ENCODE results near the gene RPUSD1.

RPUSD1 gene

DNA sequence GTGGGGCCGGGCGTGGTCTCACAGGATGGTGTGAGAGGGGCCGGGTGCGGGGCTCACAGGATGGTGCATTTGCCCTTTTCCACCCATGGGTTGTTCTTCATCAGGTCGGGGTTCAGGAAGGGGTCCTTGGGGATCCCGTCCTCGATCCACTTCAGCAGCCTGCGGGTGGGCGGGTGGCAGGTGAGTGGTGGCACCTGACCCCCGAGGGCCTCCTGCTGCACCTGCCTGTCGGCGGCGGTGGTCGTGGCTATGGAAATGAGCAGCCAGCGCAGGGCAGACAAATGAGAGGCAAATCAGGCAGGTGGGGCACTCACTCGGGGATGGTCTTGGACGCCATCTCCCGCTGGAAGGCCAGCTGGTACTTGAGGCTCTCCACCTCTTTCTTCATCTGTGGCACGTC, 10.5 kb upstream of the RPUSD1 start:
- no peak for DNase-seq (ENCODE audit: low read depth)

- no peak for DNase-seq (ENCODE audit: low read depth)
Observed at GRCh38 chr16:797686-798085, 9.5 kb upstream of the RPUSD1 start.

DNA sequence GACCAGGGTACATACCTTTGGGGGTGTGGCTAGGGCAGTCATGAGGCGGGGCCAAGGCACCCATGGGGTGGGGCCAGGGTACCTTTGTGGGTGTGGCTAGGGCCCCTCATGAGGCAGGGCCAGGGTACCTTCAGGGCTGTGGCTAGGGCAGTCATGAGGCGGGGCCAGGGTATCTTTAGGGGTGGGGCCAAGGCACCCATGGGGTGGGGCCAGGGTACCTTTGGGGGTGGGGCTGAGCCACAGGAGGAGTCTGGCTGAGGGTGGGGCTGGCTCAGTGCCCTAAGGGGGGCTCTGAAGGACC, 8.9 kb upstream of the RPUSD1 start:
- no peak for DNase-seq (ENCODE audit: low read depth)

DNA sequence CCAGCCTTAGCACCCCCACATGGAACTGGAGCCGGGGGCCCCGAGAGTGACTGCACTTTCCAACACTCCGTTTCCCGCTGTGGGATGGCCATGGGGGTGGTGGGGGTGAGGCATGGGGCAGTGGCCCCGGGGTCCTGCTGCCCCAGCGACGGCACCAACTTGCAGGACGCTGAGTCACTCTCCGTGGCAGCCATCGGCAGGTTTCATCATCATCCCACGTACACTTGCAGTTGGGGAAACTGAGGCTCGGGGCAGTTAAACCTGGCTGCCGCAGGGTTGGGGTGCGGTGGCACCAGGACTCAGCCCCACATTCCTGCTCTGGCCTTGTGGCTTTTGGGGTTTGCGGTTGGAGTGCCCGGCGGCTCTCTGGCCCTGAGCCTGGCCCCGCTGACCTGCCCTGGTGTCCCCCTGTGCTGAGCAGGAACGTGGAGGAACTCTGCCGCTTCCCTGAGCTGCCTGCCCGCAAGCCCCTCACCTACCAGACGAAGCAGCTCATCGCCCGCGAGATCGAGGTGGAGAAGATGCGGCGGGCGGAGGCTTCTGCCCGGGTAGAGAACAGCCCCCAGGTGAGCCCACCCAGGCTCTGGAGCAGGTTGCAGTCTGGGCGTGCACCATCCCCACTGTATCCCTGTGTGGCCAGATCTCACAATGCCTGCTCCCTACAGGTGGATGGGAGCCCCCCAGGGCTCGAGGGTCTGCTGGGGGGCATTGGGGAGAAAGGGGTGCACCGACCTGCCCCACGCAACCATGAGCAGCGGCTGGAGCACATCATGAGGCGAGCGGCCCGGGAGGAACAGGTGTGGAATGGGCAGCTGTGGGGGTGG, 8.3 kb upstream of the RPUSD1 start:
- no peak for DNase-seq (ENCODE audit: low read depth)

GRCh38 chr16:795580-796229, 7.5 kb upstream of the RPUSD1 start:
- DNase-seq (ENCODE audit: low read depth): no peak

DNA sequence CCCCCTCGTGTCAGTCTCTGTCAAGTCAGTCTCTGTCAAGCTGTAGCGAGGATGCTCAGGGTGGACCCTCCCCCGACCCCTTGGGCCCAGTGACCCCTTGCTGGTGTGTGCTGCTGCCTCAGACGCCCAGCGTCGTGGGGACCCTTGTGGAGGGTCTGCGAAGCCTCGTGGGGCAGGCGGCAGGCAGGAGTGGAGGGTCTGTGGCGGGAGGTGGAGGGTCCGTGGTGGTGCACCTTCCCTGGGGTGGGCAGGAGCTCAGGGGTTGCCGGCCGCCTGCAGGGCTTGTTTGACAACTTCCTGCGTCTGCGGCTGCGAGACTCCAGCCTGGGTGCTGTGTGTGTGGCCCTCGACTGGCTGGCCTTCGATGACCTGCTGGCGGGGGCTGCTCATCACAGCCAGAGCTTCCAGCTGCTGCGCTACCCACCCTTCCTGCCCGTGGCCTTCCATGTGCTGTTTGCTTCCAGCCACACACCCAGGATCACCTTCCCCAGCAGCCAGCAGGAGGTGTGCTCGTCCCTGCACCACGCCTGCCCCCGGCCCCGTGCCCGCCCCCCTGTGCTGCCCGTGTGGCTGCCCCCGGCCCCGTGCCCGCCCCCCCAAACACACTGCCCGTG, 6.8 kb upstream of the RPUSD1 start:
- no peak for DNase-seq (ENCODE audit: low read depth)

DNA sequence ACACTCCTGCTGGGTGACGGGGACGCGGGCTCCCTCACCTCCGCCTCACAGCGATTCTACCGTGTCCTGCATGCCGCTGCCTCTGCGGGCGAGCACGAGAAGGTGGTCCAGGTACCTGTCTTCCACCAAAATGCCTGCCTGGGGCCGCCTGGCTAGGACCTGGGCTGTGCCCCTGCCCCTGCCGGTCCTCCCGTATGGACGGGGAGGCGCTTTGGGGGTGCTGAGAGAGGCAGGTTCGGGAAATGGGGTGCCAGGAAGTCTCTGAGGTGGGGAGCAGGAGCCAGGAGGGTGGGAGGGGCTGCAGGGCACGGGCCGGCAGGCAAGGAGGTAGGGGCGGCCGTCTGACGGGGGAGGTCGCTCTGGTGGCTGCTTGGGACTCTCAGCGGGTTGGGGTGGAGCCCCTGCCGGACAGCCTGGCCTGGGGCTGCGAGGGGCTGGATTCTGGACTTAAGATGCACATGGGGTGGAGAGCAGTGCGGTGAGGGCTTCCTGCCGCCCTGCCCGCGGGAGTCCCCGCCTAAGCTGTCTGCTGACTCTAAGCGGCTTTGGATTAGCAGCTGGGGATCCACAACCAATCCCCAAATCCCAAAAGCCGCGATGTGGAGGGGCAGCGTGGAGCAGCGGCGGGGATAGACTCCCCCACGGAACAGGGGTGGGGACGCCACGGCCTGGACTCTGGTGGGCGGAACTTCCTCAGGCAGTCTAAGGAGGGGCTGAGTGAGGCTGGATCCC, 6.1 kb upstream of the RPUSD1 start:
- no peak for DNase-seq (ENCODE audit: low read depth)

DNA sequence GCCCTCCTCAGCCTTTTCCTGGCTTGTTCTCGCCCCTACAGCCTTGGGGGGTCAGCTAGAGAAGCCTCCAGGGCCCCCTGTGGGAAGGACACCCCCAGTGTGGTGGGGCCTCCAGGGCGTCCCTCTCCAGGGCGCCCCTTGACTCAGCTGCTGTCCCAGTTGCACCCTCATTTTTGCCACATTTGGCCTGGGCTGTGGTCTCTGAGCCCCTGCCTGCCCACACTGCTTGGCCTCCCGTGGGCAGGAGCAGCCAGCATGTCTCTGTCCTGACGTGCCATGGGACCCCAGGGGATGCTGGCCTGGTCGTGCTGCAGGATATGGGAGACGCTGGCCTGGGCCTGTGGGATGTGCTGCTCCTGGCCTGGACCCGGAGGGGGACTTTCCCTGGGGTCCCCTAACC, 5.2 kb upstream of the RPUSD1 start:
- DNase-seq (ENCODE audit: low read depth): no peak

GRCh38 chr16:792221-792995, 4.2 kb upstream of the RPUSD1 start:
- DNase-seq (ENCODE audit: low read depth): no peak

DNA sequence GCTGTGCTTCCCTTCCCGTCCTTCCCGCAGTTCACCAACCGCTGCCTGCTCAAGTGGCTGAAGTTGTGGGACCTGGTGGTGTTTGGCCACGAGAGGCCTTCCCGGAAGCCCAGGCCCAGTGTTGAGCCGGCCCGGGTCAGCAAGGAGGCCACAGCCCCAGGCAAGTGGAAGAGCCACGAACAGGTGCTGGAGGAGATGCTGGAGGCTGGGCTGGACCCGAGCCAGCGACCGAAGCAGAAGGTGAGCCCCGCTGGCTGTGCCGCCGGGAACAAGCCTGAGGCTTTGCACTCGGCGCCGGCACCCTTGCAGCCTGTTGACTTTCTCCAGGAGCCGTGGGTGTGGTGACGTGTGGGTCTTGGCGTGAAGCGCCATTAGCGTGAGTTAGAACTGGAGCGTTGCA, 3.0 kb upstream of the RPUSD1 start:
- no peak for DNase-seq (ENCODE audit: low read depth)

- no peak for DNase-seq (ENCODE audit: low read depth)
Observed at GRCh38 chr16:790086-790485, 1.9 kb upstream of the RPUSD1 start.

- DNase-seq (ENCODE audit: low read depth): no peak
Observed at GRCh38 chr16:789191-789850, 1.1 kb upstream of the RPUSD1 start.

GRCh38 chr16:788399-789126, 382 bp upstream of the RPUSD1 start, which contains the start of gene CHTF18:
Gene CHTF18 (plus strand): TSS chr16:788620. CDS start chr16:788685, 65 bp downstream.
- peak; percentile 90 for DNase-seq (ENCODE audit: low read depth)

GRCh38 chr16:787321-787966, 737 bp downstream of the RPUSD1 start:
- no peak for DNase-seq (ENCODE audit: low read depth)

DNA sequence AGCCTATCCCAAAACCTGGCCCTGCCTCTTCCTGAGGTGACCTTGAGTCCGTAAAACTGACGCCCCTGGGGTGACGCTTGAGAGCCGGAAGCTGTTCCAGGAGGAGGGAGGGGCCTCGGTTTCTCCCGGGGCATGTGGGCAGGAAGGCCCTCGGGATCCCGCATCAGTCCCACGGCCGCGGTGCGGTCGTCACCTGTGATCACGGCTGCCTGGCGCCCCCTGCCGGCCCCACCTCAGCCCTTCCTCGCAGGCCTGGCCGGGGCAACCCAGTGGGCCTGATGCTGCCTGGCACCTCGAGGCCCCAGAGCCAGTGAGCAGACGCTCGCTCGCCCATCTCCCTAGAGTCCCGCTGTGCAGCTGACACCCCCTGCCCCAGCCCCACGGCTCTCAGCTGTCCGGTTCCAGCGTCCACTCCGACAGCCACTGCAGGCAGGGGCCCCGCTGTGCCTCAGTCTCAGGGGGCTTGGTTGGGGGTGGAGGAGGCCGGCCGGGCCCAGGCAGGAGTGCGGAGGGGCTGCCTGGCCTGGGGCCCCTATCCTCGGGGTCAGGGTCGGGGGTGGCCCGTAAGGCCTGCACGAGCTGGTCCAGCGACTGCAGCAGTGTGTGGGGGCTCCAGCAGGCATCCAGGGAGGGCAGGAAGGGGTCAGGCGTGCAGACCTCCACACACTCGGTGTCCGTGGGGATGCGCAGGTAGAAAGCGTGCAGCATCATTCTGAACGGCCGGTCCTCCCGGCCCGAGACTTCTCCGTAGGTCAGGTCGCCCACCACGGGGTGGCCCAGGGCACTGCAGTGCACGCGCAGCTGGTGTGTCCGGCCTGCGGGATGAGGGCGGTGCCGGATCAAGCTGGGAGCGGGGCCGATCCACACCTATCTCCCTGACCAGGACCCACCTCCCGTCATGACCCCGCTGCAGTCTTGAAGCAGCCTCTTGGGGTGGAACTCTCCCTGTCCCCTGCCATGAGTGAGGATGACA, 2.3 kb downstream of the RPUSD1 start:
- DNase-seq (ENCODE audit: low read depth): peak; percentile 35

DNA sequence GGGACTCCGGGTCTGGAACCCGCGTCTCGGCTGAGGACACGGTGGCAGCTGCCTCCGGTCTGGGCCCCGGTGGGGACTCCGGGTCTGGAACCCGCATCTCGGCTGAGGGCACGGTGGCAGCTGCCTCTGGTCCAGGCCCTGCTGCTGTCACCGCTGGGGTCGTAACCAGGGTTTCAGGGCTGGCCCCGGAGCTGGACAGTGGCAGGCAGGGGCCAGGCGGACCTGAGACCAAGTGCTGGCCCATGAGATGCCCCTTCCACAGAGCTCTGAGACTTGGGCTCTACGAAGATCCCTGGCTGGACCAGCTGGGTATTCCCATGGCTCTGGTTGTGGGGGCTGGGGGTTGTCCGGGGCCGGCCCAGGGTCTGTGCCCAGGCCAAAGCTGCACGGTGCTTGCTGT, 3.8 kb downstream of the RPUSD1 start:
- DNase-seq (ENCODE audit: low read depth): no peak

DNA sequence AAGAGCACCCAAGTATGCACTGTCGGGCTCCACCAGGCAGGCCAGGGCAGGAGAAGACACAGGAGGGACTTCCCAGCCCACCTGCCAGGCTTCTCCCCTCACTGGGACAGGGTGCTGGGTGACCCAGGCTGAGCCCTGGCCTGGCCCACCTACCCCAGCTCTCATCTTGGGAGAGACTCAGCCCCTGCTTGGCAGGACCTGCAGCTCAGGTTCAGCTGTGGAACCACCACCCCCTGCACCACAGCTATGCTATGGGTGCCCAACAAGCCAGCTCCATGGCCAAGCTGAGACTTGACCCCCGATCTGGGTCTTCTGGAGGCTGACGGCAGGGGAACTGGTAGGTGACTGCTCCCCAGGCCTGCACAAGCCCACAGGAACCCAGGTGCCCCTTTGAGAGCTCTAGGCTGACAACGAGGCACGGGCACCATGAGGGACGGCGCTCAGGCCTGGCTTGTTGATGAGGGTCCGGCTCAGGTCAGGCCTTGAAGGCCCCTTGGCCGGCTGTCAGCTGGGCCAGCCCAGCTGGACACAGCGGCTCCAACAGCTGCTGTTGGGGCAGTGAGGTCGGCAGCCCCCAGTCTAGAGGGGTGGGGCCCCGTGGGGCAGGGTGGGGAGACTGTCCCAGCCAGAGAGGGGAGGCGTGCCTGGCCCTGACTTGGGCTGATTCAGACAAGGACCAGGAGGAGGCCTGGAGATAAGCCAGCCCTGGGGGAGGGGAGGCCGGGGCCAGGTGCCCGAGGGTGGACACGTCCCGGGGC, 4.6 kb downstream of the RPUSD1 start:
- no peak for DNase-seq (ENCODE audit: low read depth)

- DNase-seq (ENCODE audit: low read depth): no peak
Observed at GRCh38 chr16:782766-783403, 5.3 kb downstream of the RPUSD1 start.
